HG03575 (cell line): ENCODE measurements around the gene TMEM250.
A peak's percentile ranks its signal among the peaks of the same experiment; 100 is the strongest.

Experiments
- ATAC-seq: cut with Tn5 transposase; IDR thresholded peaks from one replicate; pipeline ENCODE4 v1.9.1; 2021; ENCODE audit not compliant: unreplicated experiment, insufficient number of reproducible peaks, low FRiP score; ENCODE audit errors: extremely low read depth

The TMEM250 gene

GRCh38 chr9:136116360-136117098, 2.1 kb downstream of the TMEM250 start:
- no peak for ATAC-seq

GRCh38 chr9:136115641-136116359, 2.9 kb downstream of the TMEM250 start:
- no peak for ATAC-seq

GRCh38 chr9:136115206-136115605, 3.5 kb downstream of the TMEM250 start:
- ATAC-seq: no peak

DNA sequence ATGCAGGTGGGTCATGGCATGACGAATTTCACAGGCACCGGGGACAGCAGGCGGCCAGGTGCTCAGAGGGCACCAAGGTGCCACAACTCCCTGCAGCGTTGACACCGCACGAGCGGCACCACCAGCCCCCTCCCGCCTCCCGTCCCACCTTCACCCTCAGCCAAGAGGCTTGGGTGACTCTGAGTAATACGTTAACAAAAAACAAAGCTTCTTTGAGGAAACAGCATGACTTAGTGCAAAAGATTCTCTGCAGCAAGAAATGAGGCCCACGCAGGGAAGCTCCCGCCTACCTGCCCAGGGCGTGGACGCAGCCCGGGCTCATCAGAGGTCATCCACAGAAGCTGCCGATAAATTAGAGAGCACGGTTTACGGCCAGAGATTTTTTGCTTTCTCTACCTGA, 4.1 kb downstream of the TMEM250 start:
- ATAC-seq: no peak

DNA sequence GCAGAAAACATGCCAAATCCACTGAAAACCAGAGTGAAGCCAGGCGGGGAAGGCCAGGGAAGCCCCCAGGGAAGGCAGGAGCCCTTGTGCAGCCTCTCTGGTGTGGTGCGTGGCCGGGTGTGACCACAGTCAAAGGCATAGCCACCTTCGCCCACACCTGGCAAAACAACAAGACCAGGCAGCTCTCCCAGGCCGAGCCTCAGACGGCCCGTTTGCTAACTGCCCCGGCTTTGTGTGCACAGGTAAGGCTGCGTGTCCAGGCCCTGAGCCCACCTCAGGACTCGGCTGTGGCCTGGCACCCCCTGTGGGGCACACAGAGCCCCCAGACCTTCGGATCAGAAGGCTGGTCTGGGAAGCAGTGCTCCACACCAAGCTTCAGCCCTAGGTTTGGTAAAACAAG, 6.1 kb downstream of the TMEM250 start:
- ATAC-seq: no peak

DNA sequence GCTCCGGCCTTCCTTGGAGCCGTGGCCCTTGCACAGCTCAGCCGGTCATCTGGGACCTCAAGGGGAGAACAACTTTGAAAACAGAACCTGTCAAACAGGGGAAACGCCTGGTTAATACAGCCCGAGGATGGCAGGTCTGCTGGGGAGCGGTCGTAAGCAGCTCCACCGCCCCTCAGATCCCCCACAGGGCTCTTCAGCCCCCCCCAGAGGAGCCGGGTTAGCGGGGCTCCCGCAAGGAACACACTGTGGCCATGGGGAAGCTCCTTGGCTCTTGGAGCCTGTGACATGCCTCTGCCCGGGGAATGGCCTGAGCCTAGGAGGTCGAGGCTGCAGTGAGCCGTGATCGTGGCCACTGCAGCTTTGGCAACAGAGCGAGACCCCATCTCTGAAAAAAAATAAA, 6.8 kb downstream of the TMEM250 start:
- ATAC-seq: no peak

GRCh38 chr9:136111190-136111589, 7.5 kb downstream of the TMEM250 start:
- ATAC-seq: no peak

- no peak for ATAC-seq
These were observed 8.3 kb downstream of the TMEM250 start for GRCh38 chr9:136110082-136111061.

DNA sequence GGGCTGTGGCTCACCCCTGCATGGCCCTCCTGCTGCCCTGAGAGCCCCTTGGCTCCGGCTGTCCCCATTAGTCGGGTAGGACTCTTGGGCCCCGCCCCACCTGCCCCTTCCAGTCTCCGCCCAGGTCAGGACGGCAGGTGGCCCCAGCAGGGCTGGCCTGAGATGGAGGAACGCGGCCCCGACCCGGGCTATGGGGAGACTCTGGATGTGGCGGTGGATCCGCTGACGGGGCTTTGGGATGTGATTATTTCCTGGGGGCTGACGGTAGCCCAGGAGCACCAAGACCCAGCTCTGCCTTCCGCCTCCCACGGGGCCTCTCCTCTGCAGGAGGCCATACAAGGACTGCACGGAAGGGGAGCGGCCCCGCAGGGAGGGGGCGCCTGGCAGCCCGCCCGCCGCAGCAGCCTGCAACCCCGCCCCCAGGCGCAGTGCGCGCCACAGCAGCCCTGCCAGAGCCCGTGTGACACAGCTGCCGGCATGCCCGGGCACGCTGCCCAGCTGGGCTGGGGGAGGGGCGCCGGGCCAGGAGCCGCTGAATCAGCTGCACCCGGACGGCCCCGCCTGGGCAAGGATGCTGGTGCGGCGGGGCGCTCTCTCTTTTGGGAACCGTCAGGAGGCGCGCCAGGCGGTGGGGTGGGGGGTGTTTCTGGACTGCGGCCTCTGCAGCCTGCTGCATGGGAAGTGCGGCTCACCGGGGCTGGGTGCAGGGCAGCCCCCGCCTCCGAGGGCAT, 9.2 kb downstream of the TMEM250 start:
- peak; percentile 50 for ATAC-seq

DNA sequence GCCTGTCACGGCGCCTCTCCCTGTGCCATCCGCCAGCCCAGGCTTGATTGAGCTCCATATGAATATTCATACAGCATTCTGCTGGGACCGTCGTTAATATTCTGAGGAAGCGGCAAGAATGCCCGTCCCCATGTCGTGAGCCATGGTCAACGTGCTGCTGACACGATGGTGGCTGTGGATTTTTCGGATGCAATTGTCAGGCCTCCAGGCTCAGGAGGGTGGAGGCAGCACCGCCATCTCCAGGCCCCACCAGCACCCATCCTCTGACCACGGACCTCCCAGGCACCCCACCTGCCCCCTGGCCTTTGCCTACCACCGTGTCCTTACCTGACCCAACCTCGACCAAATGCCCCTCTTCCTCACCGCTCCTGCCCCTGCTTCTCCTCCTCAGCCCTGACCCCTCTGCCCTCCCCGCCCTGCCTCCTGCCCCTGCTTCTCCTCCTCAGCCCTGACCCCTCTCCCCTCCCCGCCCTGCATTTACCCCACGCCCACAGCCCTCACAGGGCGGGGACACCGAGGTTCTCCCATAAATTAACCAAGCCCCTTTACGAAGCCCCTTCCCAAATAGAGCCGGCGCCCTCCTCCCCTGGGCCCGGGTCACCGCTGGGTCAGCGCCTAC, 9.9 kb downstream of the TMEM250 start:
- ATAC-seq: no peak

- no peak for ATAC-seq
These were observed 10.6 kb downstream of the TMEM250 start for GRCh38 chr9:136107953-136108647.

DNA sequence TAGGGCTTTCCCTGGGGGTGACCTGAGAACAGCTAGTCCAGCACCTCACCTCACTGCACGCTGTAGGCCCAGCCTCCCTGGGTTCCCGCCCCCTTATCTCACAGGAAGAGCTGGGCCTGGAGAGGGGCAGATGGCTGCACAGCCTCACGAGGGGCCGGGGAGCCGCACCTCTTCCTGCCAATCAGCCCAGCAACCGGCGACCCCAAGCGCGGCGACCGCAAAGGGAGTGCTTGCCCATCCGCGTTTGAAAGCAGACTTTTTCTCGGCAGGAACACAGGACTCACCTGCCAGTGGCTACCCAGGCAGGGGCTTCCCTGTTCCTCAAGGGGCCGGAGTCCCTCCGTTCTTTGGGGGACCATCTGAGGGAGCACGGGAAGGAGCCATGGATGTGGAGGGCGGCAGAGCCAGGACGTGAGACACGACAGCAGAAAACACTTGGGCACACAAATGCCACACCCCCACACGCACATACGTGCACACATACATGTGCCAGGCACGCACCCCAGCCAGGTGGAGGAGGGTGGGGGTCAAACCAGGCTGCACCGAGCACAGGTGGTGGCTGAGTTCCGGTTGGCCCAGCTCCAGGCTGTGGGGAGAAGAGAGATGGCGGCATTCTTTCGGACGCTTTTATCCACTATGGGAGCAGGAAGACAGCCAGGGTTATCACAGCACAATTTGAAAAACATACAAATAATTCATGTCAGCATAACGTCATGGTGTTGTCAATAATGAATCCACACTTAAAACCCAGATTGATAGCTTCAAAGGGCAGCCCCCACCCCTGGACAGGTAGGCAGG, 11.3 kb downstream of the TMEM250 start:
- ATAC-seq: no peak

GRCh38 chr9:136105398-136106135, 13.1 kb downstream of the TMEM250 start:
- ATAC-seq: no peak

GRCh38 chr9:136104916-136105315, 13.8 kb downstream of the TMEM250 start:
- no peak for ATAC-seq

DNA sequence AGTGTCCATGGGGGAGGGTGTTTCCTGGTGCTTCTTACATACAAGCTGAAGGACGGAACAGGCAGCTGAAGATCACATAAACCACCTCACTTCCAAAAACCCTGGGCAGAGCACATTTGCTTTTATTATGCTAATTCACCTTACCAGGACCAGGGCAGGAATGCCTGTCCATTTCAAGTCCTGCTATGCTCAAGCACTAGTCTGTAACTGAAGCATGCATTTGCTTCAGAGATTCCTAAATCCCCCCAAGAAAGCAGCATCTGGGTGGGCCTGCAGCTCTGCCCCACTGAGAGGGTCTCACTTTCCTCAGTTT, 14.2 kb downstream of the TMEM250 start:
- ATAC-seq: no peak

DNA sequence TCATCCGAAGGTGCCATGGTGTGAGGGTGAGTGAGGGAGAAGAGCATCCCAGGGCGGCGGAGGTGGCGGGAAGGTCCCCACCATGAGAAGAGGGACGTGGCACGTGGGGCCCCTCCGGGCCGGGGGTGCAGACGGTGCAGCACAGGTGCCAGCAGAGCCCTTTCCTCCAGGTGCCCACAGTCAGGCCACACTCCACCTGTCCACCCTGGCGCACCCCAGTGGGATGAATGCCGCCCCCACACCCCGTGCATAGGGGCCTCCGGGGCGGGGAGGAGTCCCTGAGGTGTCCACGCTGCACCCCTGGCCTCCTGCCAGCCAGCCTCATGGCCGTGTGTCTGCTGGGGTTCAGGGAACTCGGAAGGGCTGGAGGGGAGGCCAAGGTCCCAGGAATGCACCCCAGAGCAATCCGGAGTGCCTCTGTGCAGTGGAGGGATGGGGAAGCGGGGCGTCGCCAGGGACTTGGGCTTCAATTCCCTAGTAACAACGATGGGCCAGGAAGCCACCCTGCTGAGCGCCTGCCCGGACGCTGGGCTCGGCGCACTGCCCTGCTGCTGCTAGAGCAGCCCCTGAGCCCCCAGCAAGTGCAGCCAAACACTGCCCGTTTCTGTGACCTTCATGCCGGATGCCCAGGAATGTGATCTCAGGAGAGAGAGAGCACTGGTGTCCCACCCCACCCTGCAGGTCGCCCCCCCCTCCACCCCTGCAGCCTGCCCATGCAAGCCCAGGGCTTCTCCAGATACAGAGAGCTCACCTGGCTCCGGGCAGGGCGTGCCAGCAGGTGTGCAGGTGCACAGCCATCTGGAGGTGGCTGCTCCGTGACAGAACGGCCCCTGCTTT, 14.8 kb downstream of the TMEM250 start:
- ATAC-seq: no peak
